Amniotic epithelial cell (primary cell): Measurements from ENCODE around the gene ECE1.

Experiments used
- DNase-seq: peaks from one replicate; pipeline ENCODE4 v3.0.0-alpha.2; 2010; ENCODE audit warnings: low read depth

ECE1 gene

DNA sequence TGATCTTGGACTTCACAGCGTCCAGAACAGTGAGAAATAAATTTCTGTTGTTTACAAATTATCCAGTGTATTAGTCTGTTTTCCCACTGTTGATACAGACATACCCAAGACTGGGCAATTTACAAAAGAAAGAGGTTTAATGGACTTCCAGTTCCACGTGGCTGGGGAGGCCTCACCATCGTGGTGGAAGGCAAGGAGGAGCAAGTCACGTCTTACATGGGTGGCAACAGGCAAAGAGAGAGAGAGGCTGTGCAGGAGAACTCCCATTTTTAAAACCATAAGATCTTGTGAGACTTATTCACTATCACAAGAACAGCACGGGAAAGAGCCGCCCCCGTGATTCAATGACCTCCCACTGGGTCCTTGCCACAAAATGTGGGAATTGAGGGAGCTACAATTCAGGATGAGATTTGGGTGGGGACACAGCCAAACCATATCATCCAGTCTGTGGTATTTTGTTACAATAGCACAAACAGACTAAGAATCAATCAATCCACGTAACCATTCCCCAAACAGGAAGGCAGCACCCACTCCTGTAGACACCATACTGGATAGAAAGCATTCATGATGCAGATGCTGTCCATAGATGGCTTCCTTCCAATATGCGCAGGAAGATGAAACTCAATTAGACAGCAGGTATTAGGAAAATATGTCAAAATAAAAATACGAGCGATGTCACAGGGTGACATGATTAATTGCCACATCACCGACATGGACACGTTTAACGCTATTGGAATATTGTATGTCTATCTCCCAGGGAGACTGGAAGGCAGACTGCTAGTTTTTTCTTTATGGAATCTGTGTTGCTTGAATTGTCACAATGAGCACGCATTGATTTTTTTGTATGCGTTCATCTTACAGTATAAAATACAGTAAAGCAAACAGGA lies 22.8 kb downstream of the ECE1 start:
- DNase-seq: no peak

- DNase-seq: no peak
These were observed 24.0 kb downstream of the ECE1 start for GRCh38 chr1:21266119-21266774.

- DNase-seq: no peak
These were observed 24.6 kb downstream of the ECE1 start for GRCh38 chr1:21265644-21266043.

- peak; percentile 88 for DNase-seq
These were observed 25.4 kb downstream of the ECE1 start for GRCh38 chr1:21264898-21265297.

DNA sequence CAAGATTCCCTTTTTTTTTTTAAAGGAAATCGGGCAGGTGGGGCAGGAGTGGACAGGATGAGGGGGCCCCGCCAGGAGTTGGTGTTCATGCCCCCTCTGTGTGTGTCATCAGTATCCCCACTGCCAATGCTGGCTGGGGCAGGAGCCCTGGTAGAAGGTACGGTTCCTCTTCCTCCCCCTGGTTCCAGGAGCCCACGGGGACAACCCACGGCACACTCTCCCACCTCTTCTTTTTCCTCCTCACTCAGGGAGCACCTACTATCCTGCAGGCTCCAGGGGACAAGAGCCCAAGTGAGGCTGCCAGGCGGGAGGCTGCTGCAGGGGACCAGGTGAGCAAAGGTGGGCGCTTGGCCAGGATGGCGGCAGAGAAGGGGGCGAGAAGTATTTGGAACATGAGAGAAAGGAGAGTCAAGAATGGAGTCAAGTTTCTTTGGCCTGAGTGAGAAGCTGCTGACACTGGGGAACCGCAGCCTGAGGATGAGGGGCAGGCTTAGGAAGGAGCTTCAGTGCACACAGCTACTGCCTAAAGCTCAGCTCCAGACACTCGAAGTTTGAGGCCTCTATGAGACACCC lies 26.5 kb downstream of the ECE1 start:
- no peak for DNase-seq

DNA sequence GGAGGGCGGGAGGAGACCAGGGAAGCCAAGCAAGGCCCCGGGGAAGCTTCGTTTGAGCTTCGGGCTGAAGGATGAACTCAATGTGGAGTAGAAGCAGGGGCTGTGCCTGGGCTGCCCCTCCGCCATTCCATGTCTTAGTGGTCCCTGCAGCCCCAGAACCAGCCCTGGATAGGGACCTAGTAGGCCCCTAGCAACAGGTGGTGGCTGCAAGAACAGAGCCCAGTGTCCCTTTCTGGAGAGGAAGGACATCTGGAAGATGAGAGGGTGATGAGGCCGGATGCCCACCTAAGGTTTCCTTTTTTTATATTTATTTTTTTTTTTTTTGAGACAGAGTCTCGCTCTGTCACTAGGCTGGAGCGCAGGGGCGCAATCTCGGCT lies 27.2 kb downstream of the ECE1 start:
- DNase-seq: no peak

DNA sequence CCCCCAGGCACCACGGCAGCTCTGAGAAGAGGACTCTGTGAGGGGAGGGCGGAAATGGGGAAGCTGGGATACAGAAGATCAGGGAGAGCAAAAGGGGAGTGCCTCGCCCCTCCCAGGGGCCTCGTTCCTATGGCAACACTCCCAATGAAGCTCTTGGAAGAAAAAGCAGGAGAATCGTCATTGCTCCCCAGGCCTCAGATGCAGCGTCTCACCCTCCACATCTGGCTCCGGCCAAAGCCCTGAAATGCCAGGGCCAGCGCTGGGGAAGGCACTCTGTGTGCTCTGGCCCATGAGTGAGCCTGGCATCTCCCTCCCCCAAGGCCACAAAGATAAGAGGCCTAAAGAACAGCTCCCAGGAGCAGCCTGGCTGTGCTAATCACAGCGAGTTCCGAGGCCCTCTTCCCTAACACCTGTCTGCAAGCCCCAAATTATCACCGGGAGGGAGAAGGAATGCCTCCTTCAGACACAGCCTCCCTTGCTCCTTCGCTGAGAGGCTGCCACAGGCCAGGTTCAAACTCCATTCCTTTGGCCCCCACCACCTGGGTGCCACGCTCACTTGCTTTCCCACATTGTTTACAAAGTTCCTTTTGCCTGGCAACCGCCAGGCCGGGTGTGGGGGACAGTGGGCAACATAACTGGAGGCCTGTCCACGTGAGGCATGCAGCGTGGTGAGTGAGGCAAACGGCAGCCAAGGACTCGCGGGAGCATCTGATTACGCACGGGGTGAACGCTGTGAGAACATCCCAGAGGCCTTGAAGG lies 27.8 kb downstream of the ECE1 start:
- DNase-seq: peak; percentile 97

- DNase-seq: peak; percentile 87
These were observed 28.5 kb downstream of the ECE1 start for GRCh38 chr1:21261551-21262292.

DNA sequence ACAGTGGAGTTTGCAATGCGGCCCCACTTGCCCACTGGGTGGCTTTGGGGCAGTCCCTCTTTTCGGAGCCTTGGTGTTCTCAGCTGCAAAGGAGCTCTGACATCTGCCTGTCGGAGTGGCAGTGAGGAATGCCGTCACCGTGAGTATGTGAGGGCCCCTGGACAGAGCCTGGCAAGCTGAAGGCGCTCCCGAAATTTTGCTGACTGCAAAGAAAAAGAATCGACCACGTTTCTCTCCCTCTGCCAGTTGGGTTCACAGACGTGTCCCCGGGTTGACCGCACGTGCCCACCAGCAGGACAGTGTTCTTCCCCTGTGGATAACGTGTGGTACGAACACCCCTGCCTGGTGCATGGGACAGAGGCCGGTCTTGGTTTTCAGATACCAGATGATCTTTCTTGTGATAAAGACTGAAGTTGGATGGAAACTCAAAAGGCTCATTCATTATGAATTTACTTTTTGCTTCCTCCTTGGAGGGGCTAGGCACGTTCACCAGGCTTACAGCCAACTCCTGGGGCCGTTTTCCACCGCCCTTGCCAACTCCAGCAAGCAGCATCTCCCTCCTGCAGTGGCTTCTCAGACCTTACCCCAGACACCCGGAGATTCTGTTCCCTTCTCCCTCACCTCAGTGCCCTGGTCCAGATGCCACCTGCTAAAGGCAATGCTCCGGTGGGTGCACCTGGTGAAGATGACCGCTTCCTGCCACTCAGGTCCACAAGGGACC lies 29.7 kb downstream of the ECE1 start:
- DNase-seq: no peak

DNA sequence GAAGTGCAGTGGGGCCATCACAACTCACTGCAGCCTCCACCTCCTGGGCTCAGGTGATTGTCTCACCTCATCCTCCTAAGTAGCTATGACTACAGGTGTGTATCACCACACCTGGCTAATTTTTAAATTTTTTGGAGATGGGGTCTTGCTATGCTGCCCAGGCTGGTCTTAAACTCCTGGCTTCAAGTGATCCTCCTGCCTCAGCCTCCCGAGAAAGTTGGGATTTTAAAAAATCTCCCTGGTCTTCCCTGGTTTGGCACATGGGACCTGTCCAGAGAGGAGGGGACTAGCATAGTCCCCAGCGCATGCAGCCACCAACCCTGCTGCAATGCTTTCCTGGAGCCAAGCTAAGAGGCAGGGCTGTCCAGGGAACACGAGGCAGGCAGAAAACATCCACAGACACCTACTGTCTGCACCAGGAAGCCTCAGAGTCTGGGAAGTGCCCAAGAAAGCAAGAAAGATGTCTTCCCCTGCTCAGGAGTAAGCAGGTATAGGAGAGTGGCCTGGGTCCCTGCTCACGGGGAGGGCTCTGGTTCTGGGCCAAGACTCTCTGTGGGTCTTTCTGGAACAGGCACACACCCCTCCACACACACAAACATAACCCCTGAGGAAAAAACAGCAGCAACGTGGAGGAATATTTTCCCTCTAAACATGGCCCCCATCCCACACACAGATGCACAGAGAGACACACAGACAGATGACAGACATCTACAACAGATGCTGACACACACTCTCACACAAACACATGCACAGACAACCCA lies 30.8 kb downstream of the ECE1 start:
- DNase-seq: no peak

GRCh38 chr1:21258331-21259134 lies 31.7 kb downstream of the ECE1 start:
- DNase-seq: no peak

GRCh38 chr1:21257431-21258135 lies 32.7 kb downstream of the ECE1 start:
- no peak for DNase-seq

GRCh38 chr1:21256776-21257175 lies 33.5 kb downstream of the ECE1 start:
- no peak for DNase-seq

GRCh38 chr1:21255943-21256320 lies 34.3 kb downstream of the ECE1 start:
- DNase-seq: no peak

DNA sequence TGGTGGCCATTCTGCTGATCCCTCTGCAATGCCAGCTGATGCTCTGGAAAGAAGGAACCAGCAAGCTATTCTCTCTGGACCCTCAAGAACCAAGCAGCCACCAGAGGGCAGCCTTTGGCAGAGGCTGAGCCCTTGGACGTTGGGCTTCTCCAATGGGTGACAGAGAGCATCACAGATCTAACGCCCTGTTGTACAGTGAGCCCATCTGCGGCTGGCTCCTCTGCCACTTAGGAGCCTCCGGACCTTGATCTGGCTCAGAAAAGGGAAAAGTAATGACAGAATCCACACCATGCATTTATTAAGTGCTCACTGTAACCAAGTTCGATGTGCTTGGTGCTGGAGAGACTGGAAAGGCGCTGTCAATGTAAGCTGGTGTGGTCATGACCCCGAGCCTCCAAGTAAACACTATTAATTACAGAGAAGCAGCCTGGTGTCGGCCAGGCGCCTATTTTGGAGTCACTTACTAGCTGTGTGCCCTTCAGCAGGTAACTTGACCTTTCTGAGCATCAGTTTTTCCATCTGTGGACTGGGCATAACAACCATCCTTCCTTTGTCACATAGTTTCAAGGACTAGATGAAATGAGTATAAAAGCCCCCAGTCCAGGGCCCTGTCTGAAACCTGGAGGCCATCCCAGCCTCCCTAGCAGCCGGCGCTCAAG lies 34.9 kb downstream of the ECE1 start:
- DNase-seq: peak; percentile 78

DNA sequence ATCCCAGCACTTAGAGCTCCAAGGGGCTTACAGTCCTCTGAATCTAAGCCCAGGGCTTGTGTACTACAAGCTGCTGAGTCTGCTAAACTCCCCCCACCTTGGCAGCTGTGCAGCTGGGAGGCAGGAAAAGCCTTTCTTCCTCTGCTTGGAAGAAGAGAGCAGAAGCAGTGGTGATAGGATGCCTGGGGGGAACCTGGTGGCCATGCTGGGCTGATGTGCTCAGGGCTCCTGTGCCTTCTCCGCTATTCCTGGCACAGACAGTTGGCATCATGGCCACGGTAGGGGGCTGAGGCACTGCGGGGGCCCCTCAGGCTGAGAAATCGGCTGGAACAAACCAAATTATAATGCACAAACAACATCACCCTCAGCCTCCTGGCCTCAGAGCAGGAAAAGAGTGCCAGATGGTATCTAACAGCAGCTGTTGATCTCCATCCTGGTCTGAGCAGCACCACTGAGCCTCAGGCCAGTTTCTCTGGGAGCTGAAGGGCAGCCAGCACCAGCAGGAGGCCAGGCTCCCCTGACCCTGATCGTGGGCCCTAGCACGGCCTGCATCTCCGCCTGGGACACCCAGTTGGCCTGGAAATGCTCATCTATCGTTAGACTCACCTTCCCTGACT lies 35.8 kb downstream of the ECE1 start:
- DNase-seq: no peak

DNA sequence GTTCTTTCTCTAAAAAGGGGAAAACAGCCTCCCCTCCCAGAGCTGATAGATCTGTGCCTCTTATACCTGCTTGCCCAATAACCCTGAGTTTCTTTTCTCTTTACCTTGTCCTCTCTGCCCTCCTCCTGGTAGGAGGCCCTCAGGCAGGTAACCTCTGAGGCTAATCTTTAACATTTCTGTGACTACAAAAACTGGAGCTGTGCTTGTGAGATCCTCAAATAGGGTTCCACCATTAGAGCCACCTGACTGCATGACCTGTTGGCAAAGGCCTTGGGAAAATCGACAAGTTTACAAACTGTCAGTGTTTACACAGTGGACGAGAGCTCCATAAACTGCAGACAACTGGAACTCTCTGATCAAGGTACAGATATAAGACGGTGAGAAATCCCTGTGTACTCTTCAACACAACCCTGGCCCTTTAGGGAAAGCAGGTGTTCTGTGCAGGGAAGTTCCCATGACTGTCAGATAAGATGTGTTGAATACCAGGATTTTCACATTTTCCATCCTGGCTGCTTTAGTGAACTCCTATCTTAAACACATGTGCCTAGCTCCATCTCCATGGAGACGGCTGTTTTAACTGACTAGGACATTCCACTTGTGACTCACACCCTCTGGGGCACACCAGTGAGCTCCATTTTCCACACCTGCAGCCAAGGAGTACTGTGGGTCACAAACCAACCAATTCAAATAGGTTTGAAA lies 38.3 kb downstream of the ECE1 start:
- peak; percentile 91 for DNase-seq
